Stimulated activated CD4-positive, alpha-beta T cell treated with anti-CD3 and anti-CD28 coated beads, Interleukin-4, amount 100 ng/mL, for 4 hours (primary cell): ENCODE data around the gene PLA2G2F.
"Not testable (repeated sequence)": the region's sequence is repeated elsewhere in the genome, so short reads cannot be mapped to it uniquely, and the experiment has no call there.

ENCODE experiments used
- DNase-seq, 2 experiments: peaks; one replicate each; pipeline ENCODE4 v3.0.0-alpha.2; 2020

PLA2G2F gene

DNA sequence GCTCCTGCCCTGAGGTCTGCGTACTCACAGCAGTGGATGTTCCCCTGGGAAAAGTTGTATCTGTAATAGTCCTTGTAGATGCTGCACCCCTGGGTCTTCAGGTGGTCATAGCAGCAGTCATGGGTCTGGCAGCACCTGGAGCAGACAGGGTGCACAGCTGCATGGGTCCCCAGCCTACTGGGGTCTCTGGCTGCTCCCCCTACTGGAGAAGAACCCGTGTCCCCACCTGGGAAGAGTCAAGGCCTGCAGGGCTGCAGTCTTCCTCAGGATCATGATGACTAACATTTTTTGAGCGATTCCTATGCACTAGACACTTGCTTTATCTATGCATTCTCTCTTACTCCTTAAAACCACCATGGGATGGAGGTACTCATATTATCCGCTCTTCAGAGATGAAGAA is 23.6 kb upstream of the PLA2G2F start:
- DNase-seq: no peak

DNA sequence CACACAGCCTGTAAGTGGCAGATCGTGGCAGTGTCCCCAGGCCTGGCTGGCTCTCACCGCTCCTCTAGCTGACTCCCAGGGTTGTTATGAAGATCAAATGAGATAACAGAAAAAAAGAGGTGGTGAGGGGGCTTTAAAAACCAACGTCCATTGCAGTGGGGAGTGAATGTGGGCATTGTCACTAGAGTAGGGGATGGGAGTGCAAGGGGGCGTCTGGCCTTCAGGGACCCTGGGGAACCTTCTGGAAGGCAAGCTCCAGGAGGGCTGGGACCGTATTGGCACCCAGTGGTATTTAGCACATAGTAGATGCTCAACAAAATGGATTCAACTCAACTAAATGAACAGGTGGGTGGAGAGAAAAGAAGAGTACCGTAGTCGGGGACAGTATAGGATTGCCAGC is 23.2 kb upstream of the PLA2G2F start:
- DNase-seq: no peak

DNA sequence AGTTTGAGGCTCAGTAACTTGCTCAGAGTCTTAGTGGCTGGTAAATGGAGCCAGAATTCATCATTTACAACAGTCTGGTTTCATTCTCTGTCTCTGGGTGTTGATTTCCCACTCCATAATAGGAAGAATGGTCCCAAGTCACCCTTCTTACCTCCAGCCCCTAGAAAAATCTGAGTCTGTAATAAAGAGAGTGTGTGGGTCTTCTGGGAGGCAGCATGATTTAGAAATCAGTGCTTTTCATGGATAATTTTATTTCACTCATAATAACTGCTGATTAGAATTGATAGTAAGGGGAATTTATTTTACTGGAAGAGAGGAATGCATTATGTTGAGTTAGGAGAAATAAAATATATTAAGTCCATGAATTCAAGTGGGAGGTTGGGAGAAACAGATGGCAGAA is 21.9 kb upstream of the PLA2G2F start:
- DNase-seq: no peak

DNA sequence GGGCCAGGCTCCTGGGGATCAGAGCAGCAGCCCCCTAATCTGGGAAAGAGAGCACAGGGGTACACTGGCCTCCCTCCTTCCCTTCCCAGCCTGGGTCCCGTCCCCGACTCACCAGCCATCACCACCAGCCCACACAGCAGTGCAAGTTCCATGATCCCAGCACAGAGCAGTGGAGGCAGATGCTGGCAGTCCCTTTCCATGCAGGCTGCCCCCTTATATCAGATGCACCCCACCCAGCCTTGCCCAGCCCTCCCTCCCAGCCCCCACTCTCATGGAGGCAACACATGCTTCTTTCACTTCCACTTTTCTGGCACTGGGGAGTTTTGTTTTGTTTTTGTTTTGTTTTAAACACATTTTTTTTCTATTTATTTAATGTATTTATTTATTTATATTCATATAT is 19.8 kb upstream of the PLA2G2F start, which contains the start of gene PLA2G2D:
TSS of gene PLA2G2D (minus strand) at position 190 of the 400 bp plus-strand sequence. CDS start at position 152, 38 bp downstream.
- no peak for DNase-seq

DNA sequence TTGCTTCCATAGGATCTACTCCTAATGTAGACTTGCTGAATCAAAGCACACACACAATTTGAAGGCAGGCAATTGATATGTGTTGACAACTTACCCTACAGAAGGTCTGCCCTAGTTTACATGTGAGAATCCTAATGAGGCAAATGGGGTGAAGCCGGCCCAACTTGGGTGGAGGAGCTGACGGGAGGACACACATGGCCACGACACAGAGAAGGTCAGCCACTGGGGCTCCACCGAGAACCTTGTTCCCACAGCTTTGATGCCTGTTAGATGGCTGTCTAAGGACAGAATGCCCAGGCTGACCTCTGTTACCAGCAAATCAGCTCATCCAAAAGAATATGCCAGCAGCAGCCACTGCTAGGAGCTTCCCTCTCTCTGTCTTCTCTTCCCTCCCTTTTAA is 18.3 kb upstream of the PLA2G2F start:
- DNase-seq: no peak

DNA sequence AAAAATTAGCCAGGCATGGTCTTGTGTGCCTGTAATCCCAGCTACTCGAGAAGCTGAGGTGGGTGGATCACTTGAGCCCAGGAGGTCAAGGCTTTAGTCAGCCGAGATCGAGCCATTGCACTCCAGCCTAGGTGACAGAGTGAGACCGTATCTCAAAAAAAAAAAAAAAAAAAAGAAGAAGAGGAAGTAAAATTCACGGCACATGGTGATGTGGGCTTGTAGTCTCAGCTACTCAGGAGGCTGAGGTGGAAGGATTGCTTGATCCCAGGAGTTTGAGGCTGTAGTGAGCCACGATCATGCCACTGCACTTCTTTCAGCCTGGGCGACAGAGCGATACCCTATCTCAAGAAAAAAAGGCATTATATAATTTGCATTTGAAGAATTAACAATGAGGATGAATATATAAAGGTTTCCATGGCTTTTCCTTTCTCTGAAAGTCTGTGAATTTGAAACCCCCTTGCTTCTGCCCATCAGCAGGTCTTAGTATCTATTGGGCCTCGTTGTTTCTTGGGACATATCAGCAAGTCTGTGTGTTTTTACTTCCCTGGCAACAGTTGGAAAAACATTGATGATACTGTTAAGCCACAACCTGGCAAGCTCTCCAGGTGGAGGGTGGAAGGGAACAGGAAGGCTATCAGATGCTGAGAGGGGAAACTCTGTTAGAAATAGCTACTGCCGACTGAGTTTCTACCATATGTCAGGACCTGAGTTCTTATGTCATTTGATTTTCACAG is 15.2 kb upstream of the PLA2G2F start:
- no peak for DNase-seq

DNA sequence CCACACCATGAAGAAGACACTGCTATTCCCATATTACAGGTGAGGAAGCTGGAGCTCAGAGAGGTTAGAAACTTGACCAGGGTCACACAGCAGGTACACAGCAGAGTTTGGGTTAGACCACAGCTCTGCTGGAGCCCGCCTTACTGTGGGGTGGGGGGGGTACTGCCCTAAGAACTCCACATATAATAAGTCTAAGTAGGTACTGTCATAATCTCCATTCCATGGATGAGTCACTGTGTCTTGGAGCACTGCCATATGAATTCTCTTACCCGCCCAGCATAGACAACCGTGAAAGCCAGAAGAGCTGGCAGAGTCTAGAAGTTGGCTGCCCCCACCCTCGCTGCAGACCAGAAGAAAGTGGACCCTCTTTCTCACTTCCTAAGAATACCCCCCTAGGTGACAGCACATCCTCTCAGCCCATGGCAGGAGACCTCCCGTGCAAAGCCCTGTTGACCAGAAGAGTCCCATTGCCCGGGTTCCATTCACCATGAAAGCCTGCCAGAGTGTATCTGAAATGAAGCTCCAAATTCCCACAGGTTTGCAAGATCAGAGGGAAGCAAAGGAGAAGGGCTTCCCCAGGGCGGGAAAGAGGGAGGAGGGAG is 14.6 kb upstream of the PLA2G2F start:
- no peak for DNase-seq

DNA sequence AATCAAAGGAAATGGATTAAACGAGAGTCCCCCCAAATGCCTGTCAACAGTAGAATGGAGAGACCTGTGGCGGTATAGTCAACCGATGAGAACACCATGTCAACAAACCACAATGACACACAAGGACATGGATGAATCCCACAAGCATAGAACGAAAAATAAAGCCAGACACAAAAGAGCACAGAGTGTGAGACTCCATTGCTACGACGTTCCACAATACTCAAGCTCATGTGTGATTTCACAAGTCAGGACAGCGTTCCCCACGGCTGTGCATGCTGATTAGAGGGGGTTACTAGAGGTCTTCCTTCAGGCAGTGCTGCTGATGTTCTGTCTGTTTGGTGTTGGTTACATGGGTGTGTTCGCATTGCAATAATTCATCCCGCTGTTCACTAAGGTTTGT is 14.0 kb upstream of the PLA2G2F start:
- DNase-seq: no peak

DNA sequence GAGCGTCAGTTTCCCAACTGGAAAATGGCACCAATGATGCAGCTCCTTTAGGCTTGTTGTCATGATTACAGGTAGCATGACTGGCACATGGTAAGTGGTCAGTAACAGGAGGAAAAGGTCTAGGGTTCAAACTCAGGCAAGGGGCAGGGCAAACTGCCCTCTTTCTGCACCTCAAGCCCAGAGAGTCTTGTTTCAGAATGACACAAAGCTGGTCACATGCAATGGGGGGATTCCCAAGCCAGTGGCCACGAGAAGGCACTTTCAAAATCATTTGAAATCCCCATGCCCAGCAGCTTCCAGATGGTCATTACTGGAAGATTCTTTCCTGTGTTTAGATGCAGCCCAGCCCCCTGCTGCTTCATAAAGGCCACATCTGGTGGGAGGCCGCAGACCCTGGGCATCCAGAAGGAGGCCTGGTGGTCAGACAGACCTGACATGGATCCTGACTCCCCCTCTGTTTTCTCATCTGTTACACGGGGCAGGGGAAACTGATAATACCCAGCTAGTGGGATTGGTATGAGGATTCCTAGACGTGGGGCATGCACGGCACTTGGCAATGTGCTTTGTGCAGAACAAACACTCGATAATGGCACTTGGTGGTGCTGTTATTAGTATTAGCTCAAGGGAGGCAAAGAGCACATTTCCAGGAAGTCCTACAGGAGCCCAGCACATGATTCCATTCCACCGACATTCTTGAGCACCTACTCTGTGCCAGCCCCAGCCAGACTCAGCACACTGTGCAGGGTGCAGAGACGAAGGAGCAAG is 12.9 kb upstream of the PLA2G2F start:
- DNase-seq: no peak

DNA sequence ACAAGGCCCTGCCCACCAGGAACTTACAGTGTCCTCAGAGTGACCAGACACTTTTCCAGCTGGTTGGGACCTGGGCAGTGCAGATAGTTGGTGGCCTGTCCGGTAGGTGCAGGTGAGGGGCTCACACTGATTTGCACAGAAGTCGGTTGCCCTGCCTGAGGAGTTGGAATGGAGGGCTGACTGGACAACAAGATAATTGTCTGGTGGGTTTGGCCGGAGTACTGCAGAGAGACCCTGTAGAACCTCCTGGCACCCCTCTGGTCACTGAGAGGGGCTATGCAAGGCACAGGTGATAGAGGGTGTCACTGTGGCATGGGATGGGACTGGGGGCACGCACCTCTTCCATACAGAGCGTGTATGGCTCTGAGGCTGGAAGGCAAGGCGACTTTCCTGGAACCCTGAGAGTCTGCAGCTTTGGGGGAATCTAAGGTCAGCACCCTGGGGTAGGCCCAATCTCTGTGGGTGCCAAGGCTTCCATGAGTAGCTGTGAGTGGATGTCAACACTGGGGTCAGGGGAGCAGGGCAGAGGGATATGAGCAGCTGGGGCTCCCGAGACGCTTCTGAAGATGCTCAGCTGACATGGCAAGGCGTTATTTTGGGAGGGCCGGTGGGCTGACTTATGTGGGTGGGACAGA is 12.2 kb upstream of the PLA2G2F start:
- DNase-seq: no peak

DNA sequence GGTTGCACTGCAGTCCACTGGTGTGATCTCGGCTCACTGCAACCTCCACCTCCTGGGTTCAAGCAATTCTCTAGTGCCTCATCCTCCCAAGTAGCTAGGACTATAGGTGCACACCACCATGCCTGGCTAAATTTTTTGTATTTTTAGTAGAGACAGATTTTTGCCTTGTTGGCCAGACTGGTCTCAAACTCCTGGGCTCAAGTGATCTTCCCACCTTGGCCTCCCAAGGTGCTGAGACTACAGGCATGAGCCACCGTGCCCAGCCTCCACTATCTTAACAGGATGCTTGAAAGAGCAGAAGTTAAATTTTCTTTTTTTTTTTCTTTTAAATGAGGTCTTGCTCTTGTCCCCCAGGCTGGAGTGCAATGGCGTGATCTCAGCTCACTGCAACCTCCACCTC is 8.6 kb upstream of the PLA2G2F start:
- DNase-seq: not testable (repeated sequence)

DNA sequence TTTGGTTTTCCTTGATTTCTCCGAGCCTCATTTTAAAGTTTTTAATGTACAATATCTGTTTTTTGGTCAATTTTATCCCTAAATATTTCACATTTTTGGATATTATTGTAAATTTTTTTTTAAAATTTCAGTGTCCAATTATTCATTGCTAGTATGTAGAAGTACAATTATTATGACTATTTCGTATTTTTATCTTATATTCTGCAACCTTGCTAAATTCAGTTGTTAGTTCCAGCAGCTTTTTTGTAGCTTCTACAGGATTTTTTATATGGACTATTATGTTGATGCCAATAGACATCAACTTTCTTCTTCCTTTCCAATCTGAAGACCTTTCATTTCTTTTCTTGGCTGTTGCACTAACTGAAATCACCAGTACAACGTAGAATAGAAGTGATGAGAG is 4.1 kb upstream of the PLA2G2F start:
- DNase-seq: no peak

DNA sequence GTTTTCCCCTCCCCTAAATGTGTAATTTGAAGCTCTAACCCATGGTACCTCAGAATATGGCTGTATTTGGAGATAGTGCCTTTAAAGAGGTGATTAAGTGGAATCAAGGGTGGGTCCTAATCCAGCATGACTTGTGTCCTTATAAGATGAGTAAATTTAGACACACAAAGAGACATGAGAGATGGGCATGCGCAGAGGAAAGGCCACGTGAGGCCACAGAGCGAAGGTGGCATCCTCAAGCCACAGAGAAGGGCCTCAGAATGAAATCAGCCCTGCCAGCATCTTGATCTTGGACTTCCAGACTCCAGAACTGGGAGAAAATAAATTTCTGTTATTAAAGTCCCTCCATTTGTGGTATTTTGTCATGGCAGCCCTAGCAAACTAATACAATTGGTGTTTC is 2.9 kb upstream of the PLA2G2F start:
- no peak for DNase-seq

DNA sequence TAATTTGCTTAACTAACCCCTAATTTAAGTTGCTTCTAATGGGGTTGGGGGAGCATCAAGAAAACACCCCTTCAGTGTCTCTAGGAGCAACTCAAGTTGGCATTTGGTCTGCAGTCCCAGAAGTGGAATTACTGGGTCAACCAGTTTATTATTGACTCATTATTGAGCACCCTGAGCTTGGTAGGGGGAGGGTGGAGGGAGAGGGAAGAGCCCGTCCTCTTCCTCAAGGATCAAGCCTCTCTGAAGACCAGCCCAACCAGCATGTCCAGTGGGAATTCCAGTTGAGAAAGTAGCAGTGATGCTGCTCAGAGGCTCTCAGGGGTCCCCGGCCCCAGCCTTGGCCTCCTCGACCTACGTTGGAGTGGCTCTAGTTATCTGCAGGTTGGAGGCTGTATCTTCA is 2.1 kb upstream of the PLA2G2F start:
- no peak for DNase-seq

DNA sequence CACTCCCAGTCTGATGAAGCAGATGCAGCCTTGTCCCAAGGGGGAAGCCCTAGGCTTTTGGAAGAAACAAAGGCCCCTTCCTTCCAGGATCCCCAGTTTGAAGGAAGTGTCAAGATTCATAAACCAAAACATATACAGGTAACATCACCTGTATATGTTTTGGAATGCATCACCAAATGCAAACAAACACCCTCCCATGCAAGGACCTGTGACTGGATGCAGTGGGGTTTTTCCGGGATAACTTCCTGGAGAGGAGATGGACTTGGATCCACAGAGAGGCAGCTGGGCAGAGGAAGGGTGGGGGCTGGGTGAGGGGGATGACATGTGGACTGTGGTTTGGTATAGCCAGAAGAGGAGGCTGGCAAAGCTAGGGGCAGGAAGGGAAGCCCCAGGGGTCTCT is 1.5 kb upstream of the PLA2G2F start:
- no peak for DNase-seq

DNA sequence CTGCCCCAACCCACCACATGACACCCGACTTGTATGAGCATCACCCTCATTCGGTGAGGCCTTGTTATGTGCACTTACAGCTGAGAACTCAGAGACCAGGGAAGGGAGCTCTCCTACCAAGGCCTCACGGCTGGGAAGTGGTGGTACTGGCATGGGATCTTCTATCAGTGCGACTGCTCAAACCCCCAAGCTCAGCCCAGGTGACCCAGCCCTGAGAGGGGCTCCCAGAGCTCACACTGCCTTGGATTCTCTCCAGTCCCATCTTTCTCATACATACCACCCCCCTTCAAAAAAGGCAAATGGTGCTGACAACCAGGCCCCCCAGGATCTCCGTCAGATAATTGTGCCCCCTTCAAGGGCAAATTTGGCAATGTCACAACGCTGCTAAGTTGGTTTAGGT is 777 bp upstream of the PLA2G2F start:
- DNase-seq: no peak

DNA sequence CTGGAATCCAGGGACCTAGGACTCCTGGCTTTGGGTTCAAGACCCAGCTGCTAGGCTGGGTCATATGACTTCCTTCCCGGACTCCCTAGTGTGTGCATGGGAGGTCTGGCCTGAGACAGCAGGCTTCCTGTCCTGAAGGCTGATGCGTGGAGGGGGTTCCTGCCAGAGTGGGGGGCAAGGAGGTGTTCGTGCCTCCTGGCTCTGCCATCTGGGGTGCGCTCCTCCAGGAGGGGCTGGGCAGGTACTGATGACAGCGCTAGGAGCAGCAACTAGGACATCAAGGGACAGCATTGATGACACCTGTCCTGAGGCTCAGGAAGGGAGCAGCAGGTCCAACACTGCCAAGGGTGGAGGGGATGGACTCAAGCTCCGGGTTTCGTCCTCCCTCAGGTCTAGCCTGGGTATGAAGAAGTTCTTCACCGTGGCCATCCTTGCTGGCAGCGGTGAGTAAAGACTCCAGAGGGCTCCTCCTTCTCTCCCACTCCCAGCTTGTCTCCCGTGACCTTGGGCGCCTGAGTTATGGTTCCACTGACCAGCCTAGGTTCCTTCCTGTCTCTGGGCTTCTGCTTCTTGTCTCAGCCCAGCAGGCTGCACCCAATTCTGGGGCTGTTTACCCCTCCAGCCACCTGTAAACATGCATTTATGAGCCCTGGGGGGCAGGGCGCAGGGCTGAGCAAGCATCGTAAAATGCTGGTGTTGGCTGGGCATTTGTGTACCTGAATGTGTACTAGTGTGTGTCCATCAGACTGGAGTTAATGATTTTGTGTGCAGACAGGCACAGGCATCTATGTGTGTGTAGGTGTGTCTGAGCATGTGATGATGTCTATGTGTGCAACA is 871 bp downstream of the PLA2G2F start:
- no peak for DNase-seq

DNA sequence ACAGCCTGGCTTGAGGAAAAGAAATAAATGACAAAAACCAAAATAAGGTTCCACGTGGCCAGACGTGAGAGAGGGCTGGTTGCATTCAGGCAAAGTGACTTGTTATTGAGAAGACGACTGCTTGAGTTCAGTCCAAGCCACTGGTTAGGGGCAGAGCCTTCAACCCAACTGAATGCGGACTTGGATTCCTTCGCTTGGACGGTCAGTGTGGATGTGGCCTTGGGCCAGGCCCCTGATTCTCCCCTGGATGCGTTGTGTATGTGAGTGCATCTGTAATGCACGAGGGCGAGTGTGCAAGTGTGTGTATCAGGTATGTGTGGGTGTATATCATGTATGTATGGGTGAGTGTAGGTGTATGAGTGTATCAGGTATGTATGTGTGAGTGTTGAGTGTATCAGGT is 1.9 kb downstream of the PLA2G2F start:
- no peak for DNase-seq

DNA sequence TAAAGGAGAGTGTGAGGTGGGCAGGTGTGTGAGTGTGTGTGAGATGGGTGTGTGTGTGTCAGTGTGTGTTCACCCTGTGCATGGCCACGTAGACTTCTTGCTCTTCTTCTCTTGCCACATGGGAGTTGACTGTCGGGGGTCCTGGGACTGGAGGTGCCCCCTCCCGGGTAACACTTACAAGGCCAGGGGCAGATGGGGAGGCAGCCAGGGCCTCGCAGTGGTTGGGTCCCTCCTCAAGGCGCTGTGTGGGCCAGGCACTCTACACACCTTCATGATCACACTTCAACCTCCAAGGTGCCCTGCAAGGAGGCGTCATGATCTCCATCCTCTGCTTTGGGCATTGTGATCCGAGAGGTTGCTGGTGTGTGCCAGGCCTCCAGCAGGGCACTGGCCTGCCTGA is 2.3 kb downstream of the PLA2G2F start:
- DNase-seq: no peak

DNA sequence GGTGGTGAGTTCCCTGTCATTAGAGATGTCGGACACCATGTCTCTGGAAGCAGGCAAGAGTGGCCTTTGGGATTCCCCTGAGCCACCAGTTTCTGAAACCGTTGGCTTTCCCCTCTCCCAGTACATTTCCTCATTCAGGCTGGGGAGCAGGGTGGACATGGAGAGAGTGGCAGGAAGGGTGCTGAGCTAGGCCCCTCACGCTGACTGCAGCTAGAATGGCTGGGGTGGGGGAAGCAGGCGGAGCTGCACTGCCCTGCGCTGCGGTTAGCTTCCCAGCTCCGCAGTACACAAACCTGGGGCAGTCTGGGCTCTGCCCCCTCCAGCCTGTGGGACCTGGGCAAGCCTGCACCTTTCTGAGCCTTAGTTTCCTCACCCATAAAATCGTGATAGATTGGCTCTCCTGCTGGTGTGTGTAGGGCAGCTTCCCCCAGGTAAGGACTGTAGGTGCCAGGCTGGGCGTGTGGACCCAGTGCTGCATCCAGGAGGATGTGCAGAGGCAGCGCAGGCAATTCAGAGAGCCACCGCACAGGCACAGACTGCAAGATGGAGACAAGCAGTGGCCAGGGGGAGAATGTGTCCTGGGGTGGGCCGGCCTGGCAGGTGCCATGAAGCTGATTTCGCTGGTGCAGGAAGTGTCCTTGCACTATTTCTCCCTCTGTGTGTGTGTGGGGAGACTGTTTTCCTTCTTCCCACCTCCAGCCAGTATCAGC is 3.0 kb downstream of the PLA2G2F start:
- DNase-seq: no peak

DNA sequence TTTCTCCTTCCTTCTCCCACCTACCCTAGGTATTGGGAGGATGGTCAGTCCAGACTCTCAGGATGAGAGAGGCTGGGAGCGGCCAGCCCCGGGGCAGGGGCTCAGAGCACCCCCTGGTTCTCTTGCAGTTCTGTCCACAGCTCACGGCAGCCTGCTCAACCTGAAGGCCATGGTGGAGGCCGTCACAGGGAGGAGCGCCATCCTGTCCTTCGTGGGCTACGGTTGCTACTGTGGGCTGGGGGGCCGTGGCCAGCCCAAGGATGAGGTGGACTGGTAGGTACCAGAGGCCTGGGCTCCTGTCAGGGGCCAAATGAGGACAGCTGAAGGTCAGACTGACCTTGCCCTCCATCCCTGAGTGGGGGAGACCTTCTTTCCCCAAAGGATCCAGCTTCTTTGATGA is 4.2 kb downstream of the PLA2G2F start:
- no peak for DNase-seq
